H7 (cell line): ENCODE measurements around the gene SORCS1. TPM values are rescaled to one million over a fixed set of nuclear protein-coding genes. Genes with fewer than 3 reads are reported as not detected.

Experiments used
- DNase-seq: peaks from one replicate; pipeline ENCODE4 v3.0.0; 2012
- H3K27me3 ChIP-seq: 2 replicates; pipeline ENCODE4 v1.6.0; 2011; ENCODE audit warnings: mild to moderate bottlenecking, low read length; ENCODE audit not compliant: control insufficient read depth, insufficient read depth
- H3K36me3 ChIP-seq: replicated peaks from 2 replicates; pipeline ENCODE4 v1.5.1; 2011; ENCODE audit warnings: low read length; ENCODE audit not compliant: control insufficient read depth, insufficient read depth
- H3K4me3 ChIP-seq: 2 replicates; pipeline ENCODE4 v1.5.1; 2011; ENCODE audit warnings: low read depth, mild to moderate bottlenecking, control low read depth, low read length, moderate library complexity; ENCODE audit not compliant: insufficient read depth
- total RNA-seq: library from RNA; depleted of rRNA; stranded (reverse); fragments of >200 nt; shearing (Covaris generic); gene quantifications from 2 replicates; pipeline ENCODE4 v1.2.3, GENCODE V29; 2014

SORCS1 gene
- total RNA-seq, 1 experiment from 2014 or later: 1.3 TPM

GRCh38 chr10:106655636-106656035 lies 508.9 kb downstream of the SORCS1 start:
- no peak for DNase-seq
- H3K36me3 ChIP-seq: no peaks in the 10 kb centered on the region
- H3K4me3 ChIP-seq: no peak overlapping the region
- no peaks in the 10 kb centered on the region for H3K27me3 ChIP-seq

GRCh38 chr10:106655165-106655564 lies 509.3 kb downstream of the SORCS1 start:
- no peak overlapping the region for H3K4me3 ChIP-seq
- H3K36me3 ChIP-seq: no peaks in the 10 kb centered on the region
- no peaks in the 10 kb centered on the region for H3K27me3 ChIP-seq
- DNase-seq: no peak

- H3K27me3 ChIP-seq: no peaks in the 10 kb centered on the region
- H3K36me3 ChIP-seq: no peaks in the 10 kb centered on the region
- DNase-seq: no peak
- no peak overlapping the region for H3K4me3 ChIP-seq
These were observed 512.2 kb downstream of the SORCS1 start for GRCh38 chr10:106652279-106652678.

GRCh38 chr10:106648534-106649481 lies 515.7 kb downstream of the SORCS1 start:
- DNase-seq: no peak
- Histone ChIP-seq H3K36me3 (no peaks in the 10 kb centered on the region), H3K27me3 (no peaks in the 10 kb centered on the region), H3K4me3 (no peak overlapping the region)

- Histone ChIP-seq H3K36me3 (no peaks in the 10 kb centered on the region), H3K27me3 (no peaks in the 10 kb centered on the region), H3K4me3 (no peak overlapping the region)
- no peak for DNase-seq
These were observed 521.0 kb downstream of the SORCS1 start for GRCh38 chr10:106643473-106643872.

GRCh38 chr10:106637873-106638272 lies 526.6 kb downstream of the SORCS1 start:
- Histone ChIP-seq H3K27me3 (no peaks in the 10 kb centered on the region), H3K4me3 (no peak overlapping the region), H3K36me3 (no peaks in the 10 kb centered on the region)
- DNase-seq: no peak

- Histone ChIP-seq H3K36me3 (no peaks in the 10 kb centered on the region), H3K4me3 (no peak overlapping the region), H3K27me3 (no peaks in the 10 kb centered on the region)
- DNase-seq: no peak
These were observed 527.6 kb downstream of the SORCS1 start for GRCh38 chr10:106636766-106637491.

GRCh38 chr10:106635947-106636346 lies 528.6 kb downstream of the SORCS1 start:
- H3K36me3 ChIP-seq: no peaks in the 10 kb centered on the region
- no peak for DNase-seq
- H3K27me3 ChIP-seq: no peaks in the 10 kb centered on the region; the same call in 1 of the 2 replicates
- H3K4me3 ChIP-seq: no peak overlapping the region

GRCh38 chr10:106631016-106631702 lies 533.3 kb downstream of the SORCS1 start:
- no peak overlapping the region for H3K4me3 ChIP-seq
- no peaks in the 10 kb centered on the region for H3K36me3 ChIP-seq
- H3K27me3 ChIP-seq: no peaks in the 10 kb centered on the region; the same call in 1 of the 2 replicates
- no peak for DNase-seq

GRCh38 chr10:106626371-106626770 lies 538.1 kb downstream of the SORCS1 start:
- Histone ChIP-seq H3K4me3 (no peak overlapping the region), H3K27me3 (no peaks in the 10 kb centered on the region), H3K36me3 (no peaks in the 10 kb centered on the region)
- no peak for DNase-seq

GRCh38 chr10:106625751-106626150 lies 538.8 kb downstream of the SORCS1 start:
- no peak for DNase-seq
- no peaks in the 10 kb centered on the region for H3K27me3 ChIP-seq
- H3K4me3 ChIP-seq: no peak overlapping the region
- H3K36me3 ChIP-seq: no peaks in the 10 kb centered on the region

GRCh38 chr10:106619346-106619745 lies 545.2 kb downstream of the SORCS1 start:
- H3K36me3 ChIP-seq: no peaks in the 10 kb centered on the region
- no peak overlapping the region for H3K4me3 ChIP-seq
- H3K27me3 ChIP-seq: peaks cover 24% of the 10 kb centered on the region
- DNase-seq: no peak

GRCh38 chr10:106618646-106619045 lies 545.9 kb downstream of the SORCS1 start:
- H3K4me3 ChIP-seq: no peak overlapping the region
- DNase-seq: no peak
- peaks cover 32% of the 10 kb centered on the region for H3K27me3 ChIP-seq
- H3K36me3 ChIP-seq: no peaks in the 10 kb centered on the region

- Histone ChIP-seq H3K27me3 (peaks cover 41% of the 10 kb centered on the region), H3K36me3 (no peaks in the 10 kb centered on the region), H3K4me3 (no peak overlapping the region)
- peak; percentile 16 for DNase-seq
These were observed 549.4 kb downstream of the SORCS1 start for GRCh38 chr10:106615081-106615480.
